HEK293 (cell line): ENCODE data around the gene VAT1.
"Not testable (repeated sequence)": the region's sequence is repeated elsewhere in the genome, so short reads cannot be mapped to it uniquely, and the experiment has no call there.

Source experiments
- CTCF ChIA-PET: fragments of 350-600 bp; formaldehyde crosslinking; extraction: SDS; loops from one replicate; lab custom pipeline; 2021; ENCODE audit warnings: antibody characterized with exemption; lab: Yijun Ruan, JAX
- POLR2A ChIA-PET: fragments of 300-600 bp; formaldehyde crosslinking; extraction: SDS; loops from one replicate; lab custom pipeline; 2020; ENCODE audit warnings: antibody characterized with exemption, inconsistent platforms; lab: Yijun Ruan, JAX
- H3K27ac ChIP-seq: fragments of 200-500 bp; sonication (Bioruptor generic); 2 replicates; pipeline ENCODE4 v1.5.1; 2014; ENCODE audit warnings: low read depth, low read length, control low read depth, inconsistent platforms; ENCODE audit errors: extremely low read depth
- H3K36me3 ChIP-seq, 2 experiments: fragments of 200-500 bp in 1 of 2; sonication (Bioruptor generic) in 1 of 2; 1 replicate in 1 of 2; 2 replicates in 1 of 2; pipeline ENCODE4 v1.5.1; 2014 to 2017; ENCODE audit warnings: inconsistent platforms in 2 of 2, low read length in 2 of 2; ENCODE audit not compliant: control insufficient read depth in 2 of 2, insufficient read depth in 1 of 2
- H3K4me1 ChIP-seq: fragments of 200-500 bp; sonication (Bioruptor generic); 2 replicates; pipeline ENCODE4 v1.5.1; 2014; ENCODE audit warnings: mild to moderate bottlenecking, low read length, inconsistent platforms; ENCODE audit not compliant: control insufficient read depth, insufficient read depth
- H3K4me3 ChIP-seq: 2 replicates; pipeline ENCODE4 v1.5.1; 2011; ENCODE audit warnings: low read depth, mild to moderate bottlenecking, control low read depth, low read length, moderate library complexity
- H3K9me3 ChIP-seq: fragments of 200-500 bp; sonication (Bioruptor generic); 2 replicates; pipeline ENCODE4 v1.5.1; 2014; ENCODE audit warnings: low read depth, low read length, inconsistent platforms; ENCODE audit not compliant: control insufficient read depth, insufficient read depth
- GLI4 ChIP-seq: fragments of 450-650 bp; formaldehyde crosslinking; IDR thresholded peaks from 2 replicates; pipeline ENCODE4 v1.5.1; 2016; ENCODE audit warnings: missing biosample characterization, missing genetic modification characterization
- KLF9 ChIP-seq: fragments of 450-650 bp; formaldehyde crosslinking; IDR thresholded peaks from 2 replicates; pipeline ENCODE4 v1.5.1; 2016; ENCODE audit warnings: missing biosample characterization, missing genetic modification characterization, low read depth
- MEIS1 ChIP-seq: sonication (generic); formaldehyde crosslinking; IDR thresholded peaks from 2 replicates; pipeline ENCODE4 v1.8.1; 2022; ENCODE audit warnings: missing genetic modification reagents, mild to moderate bottlenecking, borderline replicate concordance
- ZBTB8A ChIP-seq: fragments of 450-650 bp; formaldehyde crosslinking; IDR thresholded peaks from 2 replicates; pipeline ENCODE4 v1.5.1; 2016; ENCODE audit warnings: missing biosample characterization, missing genetic modification characterization
- ZNF112 ChIP-seq: fragments of 450-650 bp; formaldehyde crosslinking; IDR thresholded peaks from 2 replicates; pipeline ENCODE4 v1.5.0; 2017; ENCODE audit warnings: missing biosample characterization, missing genetic modification characterization
- ZNF19 ChIP-seq: fragments of 450-650 bp; formaldehyde crosslinking; IDR thresholded peaks from 2 replicates; pipeline ENCODE4; 2016; ENCODE audit warnings: missing biosample characterization, missing genetic modification characterization, low read depth
- ZNF221 ChIP-seq: fragments of 450-650 bp; formaldehyde crosslinking; IDR thresholded peaks from 2 replicates; pipeline ENCODE4 v1.5.1; 2017; ENCODE audit warnings: missing biosample characterization, missing genetic modification characterization, borderline replicate concordance
- ZNF311 ChIP-seq: fragments of 450-650 bp; formaldehyde crosslinking; IDR thresholded peaks from 2 replicates; pipeline ENCODE4 v1.5.1; 2017; ENCODE audit warnings: missing biosample characterization, missing genetic modification characterization, borderline replicate concordance
- ZNF324 ChIP-seq: fragments of 450-650 bp; formaldehyde crosslinking; IDR thresholded peaks from 2 replicates; pipeline ENCODE4 v1.5.1; 2016; ENCODE audit warnings: missing biosample characterization, missing genetic modification characterization
- ZNF354C ChIP-seq: fragments of 450-650 bp; formaldehyde crosslinking; IDR thresholded peaks from 2 replicates; pipeline ENCODE4 v1.5.1; 2016; ENCODE audit warnings: missing biosample characterization, missing genetic modification characterization, low read depth, borderline replicate concordance
- ZNF366 ChIP-seq: fragments of 450-650 bp; formaldehyde crosslinking; conservative IDR thresholded peaks from 2 replicates; pipeline ENCODE4 v1.5.1; 2016; ENCODE audit warnings: missing biosample characterization, missing genetic modification characterization
- ZNF391 ChIP-seq: fragments of 450-650 bp; formaldehyde crosslinking; IDR thresholded peaks from 2 replicates; pipeline ENCODE4 v1.5.1; 2016; ENCODE audit warnings: low read depth, missing biosample characterization, missing genetic modification characterization, borderline replicate concordance
- ZNF558 ChIP-seq: fragments of 450-650 bp; formaldehyde crosslinking; IDR thresholded peaks from 2 replicates; pipeline ENCODE4 v1.5.1; 2016; ENCODE audit warnings: missing biosample characterization, missing genetic modification characterization
- ZNF600 ChIP-seq: fragments of 450-650 bp; formaldehyde crosslinking; IDR thresholded peaks from 2 replicates; pipeline ENCODE4 v1.5.1; 2016; ENCODE audit warnings: missing biosample characterization, missing genetic modification characterization
- ZNF610 ChIP-seq: fragments of 450-650 bp; formaldehyde crosslinking; IDR thresholded peaks from 2 replicates; pipeline ENCODE4 v1.5.1; 2016; ENCODE audit warnings: missing biosample characterization, missing genetic modification characterization, borderline replicate concordance
- ZNF776 ChIP-seq: fragments of 450-650 bp; formaldehyde crosslinking; IDR thresholded peaks from 2 replicates; pipeline ENCODE4 v1.5.0; 2017; ENCODE audit warnings: missing biosample characterization, missing genetic modification characterization, borderline replicate concordance
- ZNF791 ChIP-seq: fragments of 450-650 bp; formaldehyde crosslinking; IDR thresholded peaks from 2 replicates; pipeline ENCODE4 v1.5.1; 2016; ENCODE audit warnings: missing biosample characterization, missing genetic modification characterization
- ZNF843 ChIP-seq: fragments of 450-650 bp; formaldehyde crosslinking; IDR thresholded peaks from 2 replicates; pipeline ENCODE4 v1.5.1; 2016; ENCODE audit warnings: missing biosample characterization, missing genetic modification characterization
- TF ChIP-seq, protein P1 (sequence below): fragments of 450-650 bp; formaldehyde crosslinking; IDR thresholded peaks from 2 replicates; pipeline ENCODE4 v1.5.1; 2017; ENCODE audit warnings: missing biosample characterization, missing genetic modification characterization
- TF ChIP-seq, protein P2 (sequence below): fragments of 450-650 bp; formaldehyde crosslinking; IDR thresholded peaks from 2 replicates; pipeline ENCODE4 v1.5.1; 2016; ENCODE audit warnings: missing biosample characterization, missing genetic modification characterization

Gene VAT1

DNA sequence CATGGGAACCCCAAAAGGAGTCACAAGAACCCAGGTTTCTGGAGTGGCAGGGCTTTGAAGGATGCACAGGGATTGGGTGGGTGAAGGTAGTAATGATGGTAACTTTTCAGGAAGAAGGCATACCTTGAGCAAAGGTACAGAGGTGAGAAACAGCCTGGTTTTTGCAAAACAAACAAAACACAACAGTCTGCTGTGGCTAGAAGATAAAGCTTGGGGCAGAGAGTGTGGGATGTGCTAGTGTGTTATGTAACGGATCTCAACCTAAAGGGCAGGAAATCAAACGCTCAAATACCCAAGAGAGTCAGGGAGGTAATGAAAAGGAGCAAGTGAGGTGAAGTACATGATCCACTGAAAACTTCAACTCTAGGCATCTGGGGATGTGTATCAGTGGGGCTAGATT lies 46.9 kb downstream of the VAT1 start:
- ChIA-PET POLR2A (interaction anchor here (0.7 kb wide), 1 partner anchor 36 kb away, joined by 3 read pairs; no protein-coding TSS in a partner anchor), CTCF (no interaction called here)
- TF ChIP-seq ZNF311 (no peak), MEIS1 (no peak), GLI4 (tag by site-specific recombination) (no peak), ZNF112 (tag by site-specific recombination) (no peak), ZNF776 (tag by site-specific recombination) (no peak), ZNF221 (tag by site-specific recombination) (no peak), ZNF19 (tag by site-specific recombination) (no peak), KLF9 (no peak), ZNF791 (tag by site-specific recombination) (no peak), ZNF558 (tag by site-specific recombination) (no peak), ZNF354C (tag by site-specific recombination) (no peak), ZNF843 (tag by site-specific recombination) (no peak), ZNF391 (tag by site-specific recombination) (no peak), ZNF324 (no peak), ZBTB8A (tag by site-specific recombination) (no peak), ZNF600 (tag by site-specific recombination) (no peak), ZNF610 (tag by site-specific recombination) (no peak), ZNF366 (tag by site-specific recombination) (no peak)
- TF ChIP-seq, protein P1, sequence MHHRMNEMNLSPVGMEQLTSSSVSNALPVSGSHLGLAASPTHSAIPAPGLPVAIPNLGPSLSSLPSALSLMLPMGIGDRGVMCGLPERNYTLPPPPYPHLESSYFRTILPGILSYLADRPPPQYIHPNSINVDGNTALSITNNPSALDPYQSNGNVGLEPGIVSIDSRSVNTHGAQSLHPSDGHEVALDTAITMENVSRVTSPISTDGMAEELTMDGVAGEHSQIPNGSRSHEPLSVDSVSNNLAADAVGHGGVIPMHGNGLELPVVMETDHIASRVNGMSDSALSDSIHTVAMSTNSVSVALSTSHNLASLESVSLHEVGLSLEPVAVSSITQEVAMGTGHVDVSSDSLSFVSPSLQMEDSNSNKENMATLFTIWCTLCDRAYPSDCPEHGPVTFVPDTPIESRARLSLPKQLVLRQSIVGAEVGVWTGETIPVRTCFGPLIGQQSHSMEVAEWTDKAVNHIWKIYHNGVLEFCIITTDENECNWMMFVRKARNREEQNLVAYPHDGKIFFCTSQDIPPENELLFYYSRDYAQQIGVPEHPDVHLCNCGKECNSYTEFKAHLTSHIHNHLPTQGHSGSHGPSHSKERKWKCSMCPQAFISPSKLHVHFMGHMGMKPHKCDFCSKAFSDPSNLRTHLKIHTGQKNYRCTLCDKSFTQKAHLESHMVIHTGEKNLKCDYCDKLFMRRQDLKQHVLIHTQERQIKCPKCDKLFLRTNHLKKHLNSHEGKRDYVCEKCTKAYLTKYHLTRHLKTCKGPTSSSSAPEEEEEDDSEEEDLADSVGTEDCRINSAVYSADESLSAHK (tag by site-specific recombination) = no peak
- TF ChIP-seq, protein P2, sequence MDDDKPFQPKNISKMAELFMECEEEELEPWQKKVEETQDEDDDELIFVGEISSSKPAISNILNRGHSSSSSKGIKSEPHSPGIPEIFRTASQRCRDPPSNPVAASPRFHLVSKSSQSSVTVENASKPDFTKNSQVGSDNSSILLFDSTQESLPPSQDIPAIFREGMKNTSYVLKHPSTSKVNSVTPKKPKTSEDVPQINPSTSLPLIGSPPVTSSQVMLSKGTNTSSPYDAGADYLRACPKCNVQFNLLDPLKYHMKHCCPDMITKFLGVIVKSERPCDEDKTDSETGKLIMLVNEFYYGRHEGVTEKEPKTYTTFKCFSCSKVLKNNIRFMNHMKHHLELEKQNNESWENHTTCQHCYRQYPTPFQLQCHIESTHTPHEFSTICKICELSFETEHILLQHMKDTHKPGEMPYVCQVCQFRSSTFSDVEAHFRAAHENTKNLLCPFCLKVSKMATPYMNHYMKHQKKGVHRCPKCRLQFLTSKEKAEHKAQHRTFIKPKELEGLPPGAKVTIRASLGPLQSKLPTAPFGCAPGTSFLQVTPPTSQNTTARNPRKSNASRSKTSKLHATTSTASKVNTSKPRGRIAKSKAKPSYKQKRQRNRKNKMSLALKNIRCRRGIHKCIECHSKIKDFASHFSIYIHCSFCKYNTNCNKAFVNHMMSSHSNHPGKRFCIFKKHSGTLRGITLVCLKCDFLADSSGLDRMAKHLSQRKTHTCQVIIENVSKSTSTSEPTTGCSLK (tag by site-specific recombination) = no peak
- no peaks in the 10 kb centered on the region; a peak in 1 of 3 replicates for H3K36me3 ChIP-seq
- H3K9me3 ChIP-seq = no peaks in the 10 kb centered on the region
- H3K4me1 ChIP-seq = peaks cover 3% of the 10 kb centered on the region; the same call in 1 of the 2 replicates
- no peak overlapping the region for H3K27ac ChIP-seq
- H3K4me3 ChIP-seq = no peak overlapping the region

DNA sequence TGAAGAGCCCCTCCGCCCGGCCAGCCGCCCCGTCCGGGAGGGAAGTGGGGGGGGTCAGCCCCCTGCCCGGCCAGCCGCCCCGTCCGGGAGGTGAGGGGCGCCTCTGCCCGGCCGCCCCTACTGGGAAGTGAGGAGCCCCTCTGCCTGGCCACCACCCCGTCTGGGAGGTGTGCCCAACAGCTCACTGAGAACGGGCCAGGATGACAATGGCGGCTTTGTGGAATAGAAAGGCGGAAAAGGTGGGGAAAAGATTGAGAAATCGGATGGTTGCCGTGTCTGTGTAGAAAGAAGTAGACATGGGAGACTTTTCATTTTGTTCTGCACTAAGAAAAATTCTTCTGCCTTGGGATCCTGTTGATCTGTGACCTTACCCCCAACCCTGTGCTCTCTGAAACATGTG lies 48.9 kb downstream of the VAT1 start:
- H3K4me3 ChIP-seq, H3K27ac ChIP-seq, H3K4me1 ChIP-seq, POLR2A ChIA-PET, H3K36me3 ChIP-seq, H3K9me3 ChIP-seq, CTCF ChIA-PET: not testable (repeated sequence)
